Measurements from ENCODE around the gene ATP2B3.

- TF ChIP-seq CTCF (IDR thresholded peaks at IDR 0.05): no peak
- TF ChIP-seq POLR2A (IDR thresholded peaks at IDR 0.05): no peak
Measured at GRCh38 chrX:153471663-153472280, 45.7 kb upstream of the ATP2B3 start.

Measured in heart left ventricle (tissue), 13 donors.